IMR-90 (cell line): ENCODE measurements around the gene IFIT2. TPM values are rescaled to one million over a fixed set of nuclear protein-coding genes. Genes with fewer than 3 reads are reported as not detected.

Experiments used
- ATAC-seq: fragments of 200-7000 bp; cut with Tn5 transposase; 2 replicates; pipeline ENCODE4 v1.9.1; 2020; ENCODE audit warnings: low read depth, mild to moderate bottlenecking, moderate library complexity
- BruUV-seq: library from RNA; stranded (reverse); fragments of 400-500 nt; replicated peaks from 2 replicates; lab custom pipeline; 2021; lab: Mats Ljungman, UMichigan
- CTCF ChIA-PET: fragments of 300-600 bp; formaldehyde crosslinking; extraction: SDS; loops from one replicate; lab custom pipeline; 2021; ENCODE audit warnings: antibody characterized with exemption; lab: Yijun Ruan, JAX
- POLR2A ChIA-PET: fragments of 300-600 bp; sonication (Branson Sonifier 250); formaldehyde crosslinking; loops from one replicate; lab custom pipeline; 2022; ENCODE audit warnings: antibody characterized with exemption; ENCODE audit not compliant: unreplicated experiment; lab: Charles Lee
- DNase-seq: peaks from one replicate; pipeline ENCODE4 v3.0.0; 2013
- H2AFZ ChIP-seq: replicated peaks from 2 replicates; pipeline ENCODE3; 2013; ENCODE audit warnings: low read length, mild to moderate bottlenecking; ENCODE audit not compliant: poor library complexity
- H2AK5ac ChIP-seq: 2 replicates; pipeline ENCODE4 v1.6.1; 2013; ENCODE audit warnings: low read depth, low read length, inconsistent platforms
- H2AK9ac ChIP-seq: replicated peaks from 2 replicates; pipeline ENCODE3; 2013; ENCODE audit warnings: mild to moderate bottlenecking, low read depth, low read length, moderate library complexity; ENCODE audit not compliant: poor library complexity
- H2BK120ac ChIP-seq: 2 replicates; pipeline ENCODE4 v1.6.1; 2013; ENCODE audit warnings: low read depth, low read length, inconsistent platforms
- H2BK15ac ChIP-seq: 3 replicates; pipeline ENCODE4 v1.6.1; 2013; ENCODE audit warnings: low read depth, low read length, inconsistent platforms
- H2BK20ac ChIP-seq: 2 replicates; pipeline ENCODE4 v1.6.1; 2013; ENCODE audit warnings: low read depth, mild to moderate bottlenecking, inconsistent platforms, low read length, moderate library complexity
- H2BK5ac ChIP-seq: 2 replicates; pipeline ENCODE4 v1.6.1; 2013; ENCODE audit warnings: mild to moderate bottlenecking, low read depth, low read length, inconsistent platforms; ENCODE audit not compliant: poor library complexity, severe bottlenecking
- H3K14ac ChIP-seq: replicated peaks from 2 replicates; pipeline ENCODE4 v1.6.1; 2013; ENCODE audit warnings: low read depth, low read length, inconsistent platforms
- H3K18ac ChIP-seq: 2 replicates; pipeline ENCODE4 v1.6.1; 2013; ENCODE audit warnings: low read depth, low read length, control low read depth
- H3K23ac ChIP-seq: 2 replicates; pipeline ENCODE4 v1.6.1; 2013; ENCODE audit warnings: low read depth, low read length, inconsistent platforms
- H3K27ac ChIP-seq: 2 replicates; pipeline ENCODE4 v1.5.1; 2013; ENCODE audit warnings: mild to moderate bottlenecking, control low read depth, low read length; ENCODE audit not compliant: insufficient read depth
- H3K27me3 ChIP-seq: 2 replicates; pipeline ENCODE4 v1.6.1; 2013; ENCODE audit warnings: low read length; ENCODE audit not compliant: control insufficient read depth, insufficient read depth
- H3K36me3 ChIP-seq: 2 replicates; pipeline ENCODE4 v1.6.1; 2013; ENCODE audit warnings: low read length, mixed read lengths; ENCODE audit not compliant: control insufficient read depth, insufficient read depth
- H3K4ac ChIP-seq: 2 replicates; pipeline ENCODE4 v1.6.1; 2013; ENCODE audit warnings: low read depth, low read length, inconsistent platforms
- H3K4me1 ChIP-seq: 2 replicates; pipeline ENCODE4 v1.6.1; 2013; ENCODE audit warnings: low read length, mixed read lengths; ENCODE audit not compliant: control insufficient read depth, insufficient read depth
- H3K4me2 ChIP-seq: 2 replicates; pipeline ENCODE4 v1.6.1; 2013; ENCODE audit warnings: low read depth, mild to moderate bottlenecking, control low read depth, low read length, moderate library complexity
- H3K4me3 ChIP-seq: 2 replicates; pipeline ENCODE4 v1.5.1; 2013; ENCODE audit warnings: low read depth, mild to moderate bottlenecking, control low read depth, low read length, moderate library complexity; ENCODE audit not compliant: insufficient read depth
- H3K56ac ChIP-seq: 2 replicates; pipeline ENCODE4 v1.6.1; 2013; ENCODE audit warnings: low read length, inconsistent platforms; ENCODE audit not compliant: insufficient read depth; ENCODE audit errors: extremely low read depth
- H3K79me1 ChIP-seq, 2 experiments: 2 replicates each; pipeline ENCODE4 v1.6.1; 2013; ENCODE audit warnings: low read length in 2 of 2, inconsistent platforms in 1 of 2, low read depth in 1 of 2
- H3K9ac ChIP-seq: 2 replicates; pipeline ENCODE4 v1.6.1; 2013; ENCODE audit warnings: low read depth, low read length, control low read depth
- H3K9me1 ChIP-seq: 2 replicates; pipeline ENCODE4 v1.6.1; 2013; ENCODE audit warnings: low read length, inconsistent platforms; ENCODE audit not compliant: insufficient read depth
- H3K9me3 ChIP-seq: 2 replicates; pipeline ENCODE4 v1.6.1; 2013; ENCODE audit warnings: low read length; ENCODE audit not compliant: control insufficient read depth, insufficient read depth
- H4K20me1 ChIP-seq: 2 replicates; pipeline ENCODE4 v1.6.1; 2013; ENCODE audit warnings: low read length, inconsistent platforms; ENCODE audit not compliant: insufficient read depth
- H4K5ac ChIP-seq: 2 replicates; pipeline ENCODE4 v1.6.1; 2013; ENCODE audit warnings: mild to moderate bottlenecking, low read depth, low read length, control low read depth
- H4K8ac ChIP-seq, 2 experiments: 2 replicates each; pipeline ENCODE4 v1.6.1; 2013; ENCODE audit warnings: low read depth in 2 of 2, low read length in 2 of 2, control low read depth in 1 of 2, inconsistent platforms in 1 of 2
- H4K91ac ChIP-seq: 2 replicates; pipeline ENCODE4 v1.6.1; 2013; ENCODE audit warnings: low read depth, low read length, inconsistent platforms; ENCODE audit not compliant: insufficient read depth
- BHLHE40 ChIP-seq: fragments of 150-350 bp; IDR thresholded peaks from 2 replicates; pipeline ENCODE4 v1.6.1; 2016; ENCODE audit warnings: mild to moderate bottlenecking, low read depth, low read length
- CEBPB ChIP-seq: IDR thresholded peaks from 2 replicates; pipeline ENCODE4 v1.6.1; 2012; ENCODE audit warnings: low read depth, low read length, improper control_type of control experiment
- CHD1 ChIP-seq: IDR thresholded peaks from 2 replicates; pipeline ENCODE4 v1.6.1; 2012; ENCODE audit warnings: low read depth, low read length, improper control_type of control experiment
- WGBS, 2 experiments: methylation state at CpG; one replicate each; pipeline versions ENCODE4 v1.1.5 to v1.1.7; 2013; ENCODE audit warnings: missing lambda C conversion rate in 2 of 2; ENCODE audit not compliant: insufficient read length in 1 of 2; ENCODE audit errors: extremely low coverage in 2 of 2; 5-methylcytosine and 5-hydroxymethylcytosine counted together
- dilution Hi-C: fragments of 300-500 bp; cut with HindIII; formaldehyde crosslinking; loops from one replicate; pipeline ENCODE4 v1.14.3; 2018; ENCODE audit warnings: low sequenced_read_pairs; ENCODE audit not compliant: unreplicated experiment
- in situ Hi-C: fragments of 300-500 bp; cut with MboI; formaldehyde crosslinking; loops from 3 replicates; pipeline ENCODE4 v1.14.3; 2019; ENCODE audit warnings: low sequenced_read_pairs, inconsistent platforms, mixed read lengths
- intact Hi-C: fragments of 100-400 bp; cut with micrococcal nuclease; formaldehyde crosslinking; loops from 2 replicates; pipeline ENCODE4 v1.10.0; 2022
- polyA plus RNA-seq, 3 experiments: library from polyadenylated mRNA; depleted of rRNA; stranded (reverse); fragments of >200 nt; gene quantifications; 2 replicates each; pipeline ENCODE4 v1.2.3, GENCODE V29; 2012; ENCODE audit warnings: low replicate concordance in 1 of 3
- total RNA-seq: library from RNA; depleted of rRNA; stranded (reverse); fragments of >200 nt; gene quantifications from 2 replicates; pipeline ENCODE4 v1.2.3, GENCODE V29; 2012
- TF ChIP-seq, protein P1 (sequence below): conservative IDR thresholded peaks from 2 replicates; pipeline ENCODE4 v1.5.1; 2012; ENCODE audit warnings: mild to moderate bottlenecking, low read depth, low read length, improper control_type of control experiment

The IFIT2 gene
- total and polyA plus RNA-seq, 2 of the 4 experiments (the other 2 are of a cell fraction): 1.1 to 2.2 TPM

- no peak for DNase-seq
- intact Hi-C loops: no loop called here
These were observed 32.3 kb upstream of the IFIT2 start for GRCh38 chr10:89269433-89270152.

More at GRCh38 chr10:89269433-89270152, 32.3 kb upstream of the IFIT2 start:
- Histone ChIP-seq H4K20me1 (no peaks in the 10 kb centered on the region), H3K4me3 (no peak overlapping the region), H3K36me3 (no peaks in the 10 kb centered on the region), H3K9me3 (no peaks in the 10 kb centered on the region), H3K9ac (no peak overlapping the region), H2AK5ac (no peak overlapping the region), H2AFZ (no peak overlapping the region), H3K9me1 (0 out of 2 replicates have a peak, but pooled peaks cover 2% of the 10 kb centered on the region), H3K23ac (no peak overlapping the region), H3K18ac (no peak overlapping the region), H2AK9ac (no peak overlapping the region), H3K4ac (no peak overlapping the region), H3K4me1 (peaks cover 4% of the 10 kb centered on the region), H3K14ac (no peak overlapping the region), H2BK20ac (no peak overlapping the region), H2BK5ac (no peak overlapping the region), H2BK15ac (no peak overlapping the region), H4K8ac (no peak overlapping the region), H4K91ac (no peak overlapping the region), H3K27ac (no peak overlapping the region), H3K56ac (no peak overlapping the region), H2BK120ac (no peak overlapping the region), H4K5ac (no peak overlapping the region), H3K79me1 (no peaks in the 10 kb centered on the region), H3K4me2 (no peak overlapping the region), H3K27me3 (no peaks in the 10 kb centered on the region)
- no CpG with 5 or more reads among the region's 3 CpGs for WGBS, 2 experiments
- dilution Hi-C loops (no loop called here), in situ Hi-C loops (no loop called here)
- no peak for ATAC-seq
- TF ChIP-seq, protein P1, sequence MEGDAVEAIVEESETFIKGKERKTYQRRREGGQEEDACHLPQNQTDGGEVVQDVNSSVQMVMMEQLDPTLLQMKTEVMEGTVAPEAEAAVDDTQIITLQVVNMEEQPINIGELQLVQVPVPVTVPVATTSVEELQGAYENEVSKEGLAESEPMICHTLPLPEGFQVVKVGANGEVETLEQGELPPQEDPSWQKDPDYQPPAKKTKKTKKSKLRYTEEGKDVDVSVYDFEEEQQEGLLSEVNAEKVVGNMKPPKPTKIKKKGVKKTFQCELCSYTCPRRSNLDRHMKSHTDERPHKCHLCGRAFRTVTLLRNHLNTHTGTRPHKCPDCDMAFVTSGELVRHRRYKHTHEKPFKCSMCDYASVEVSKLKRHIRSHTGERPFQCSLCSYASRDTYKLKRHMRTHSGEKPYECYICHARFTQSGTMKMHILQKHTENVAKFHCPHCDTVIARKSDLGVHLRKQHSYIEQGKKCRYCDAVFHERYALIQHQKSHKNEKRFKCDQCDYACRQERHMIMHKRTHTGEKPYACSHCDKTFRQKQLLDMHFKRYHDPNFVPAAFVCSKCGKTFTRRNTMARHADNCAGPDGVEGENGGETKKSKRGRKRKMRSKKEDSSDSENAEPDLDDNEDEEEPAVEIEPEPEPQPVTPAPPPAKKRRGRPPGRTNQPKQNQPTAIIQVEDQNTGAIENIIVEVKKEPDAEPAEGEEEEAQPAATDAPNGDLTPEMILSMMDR: no peak
- TF ChIP-seq BHLHE40: no peak
- TF ChIP-seq CHD1: no peak
- TF ChIP-seq CEBPB: peak; percentile 67; the same call in 1 of the 2 replicates
- CTCF ChIA-PET: interaction anchor here (1.8 kb wide), 1 partner anchor 100 kb away, joined by 4 read pairs; no protein-coding TSS in a partner anchor
- POLR2A ChIA-PET: no interaction called here
- no TSS peak for BruUV-seq
